ENCODE measurements around the gene ZNHIT2.

ZNHIT2 gene

GRCh38 chr11:65112546-65113360 lies 4.7 kb downstream of the ZNHIT2 start:
- DNase-seq: peak in 1 of 2 donors; percentile 50
- H3K4ac ChIP-seq (ENCODE audit: low read depth, low read length): peak overlapping the region; percentile 30
- H2AFZ ChIP-seq (ENCODE audit: insufficient read depth, low read length, poor library complexity): peak overlapping the region; percentile 51
- H2BK120ac ChIP-seq (ENCODE audit: insufficient read depth, low read length, poor library complexity): no peak overlapping the region
- peak overlapping the region; percentile 76 for H3K4me3 ChIP-seq (ENCODE audit: low read depth, low read length)
- no peak overlapping the region for H3K23ac ChIP-seq (ENCODE audit: low read length)
- peaks cover 19% of the 10 kb centered on the region for H3K79me2 ChIP-seq (ENCODE audit: control insufficient read depth, insufficient read depth, low read length, poor library complexity)
- peak overlapping the region; percentile 23 for H2BK5ac ChIP-seq (ENCODE audit: low read depth, low read length, poor library complexity)
- H3K36me3 ChIP-seq (ENCODE audit: control insufficient read depth in 1 of 2, insufficient read depth in 2 of 2, low read length in 2 of 2): peaks cover 35 to 44% of the 10 kb centered on the region in 2 experiments
- H3K4me2 ChIP-seq (ENCODE audit: low read length): peak overlapping the region; percentile 74
- H3K9ac ChIP-seq (ENCODE audit: low read length): peak overlapping the region; percentile 18
- H4K8ac ChIP-seq (ENCODE audit: low read depth, low read length): peak overlapping the region; percentile 69
- peak overlapping the region; percentile 35 for H3K27ac ChIP-seq (ENCODE audit: low read depth, low read length)
- peak overlapping the region; percentile 40 for H4K91ac ChIP-seq (ENCODE audit: low read depth, low read length)
- H2AK5ac ChIP-seq (ENCODE audit: low read length): peak overlapping the region; percentile 9
- no peak overlapping the region for H2BK12ac ChIP-seq (ENCODE audit: low read length)
- H3K4me1 ChIP-seq (ENCODE audit: control insufficient read depth in 1 of 2, insufficient read depth in 2 of 2, low read length in 2 of 2): peaks cover 17 to 20% of the 10 kb centered on the region in 2 experiments
- H3K14ac ChIP-seq (ENCODE audit: low read length): peak overlapping the region; percentile 54
- no peaks in the 10 kb centered on the region for H3K27me3 ChIP-seq (ENCODE audit: insufficient read depth, low read length)
- no CpG with 5 or more reads among the region's 57 CpGs for WGBS (ENCODE audit: extremely low coverage, insufficient coverage, insufficient read length)
- H4K12ac ChIP-seq (ENCODE audit: low read depth, low read length): peak overlapping the region; percentile 73
- peaks cover 18% of the 10 kb centered on the region for H3K79me1 ChIP-seq (ENCODE audit: low read length)
- no peaks in the 10 kb centered on the region for H3K9me3 ChIP-seq (ENCODE audit: insufficient read depth, low read depth, low read length)
- H3K18ac ChIP-seq (ENCODE audit: low read length): peak overlapping the region; percentile 24

GRCh38 chr11:65111744-65112545 lies 5.6 kb downstream of the ZNHIT2 start, which contains the start of gene TM7SF2:
TM7SF2 (plus strand) TSS chr11:65111872; CDS start chr11:65112016, 144 bp downstream.
- peak within 1 kb of the TSS; percentile 69 for H4K8ac ChIP-seq (ENCODE audit: low read depth, low read length)
- peak; percentile 95 for DNase-seq
- H3K4me3 ChIP-seq (ENCODE audit: low read depth, low read length): peak within 1 kb of the TSS; percentile 76
- H3K4ac ChIP-seq (ENCODE audit: low read depth, low read length): peak within 1 kb of the TSS; percentile 38
- peak within 1 kb of the TSS; percentile 40 for H4K91ac ChIP-seq (ENCODE audit: low read depth, low read length)
- H3K36me3 ChIP-seq (ENCODE audit: control insufficient read depth in 1 of 2, insufficient read depth in 2 of 2, low read length in 2 of 2): peaks cover 43 to 48% of the 10 kb centered on the region in 2 experiments
- peak within 1 kb of the TSS; percentile 51 for H2AFZ ChIP-seq (ENCODE audit: insufficient read depth, low read length, poor library complexity)
- H2BK120ac ChIP-seq (ENCODE audit: insufficient read depth, low read length, poor library complexity): no peak within 1 kb of the TSS
- no peaks in the 10 kb centered on the region for H3K27me3 ChIP-seq (ENCODE audit: insufficient read depth, low read length)
- H3K14ac ChIP-seq (ENCODE audit: low read length): peak within 1 kb of the TSS; percentile 54
- H3K4me2 ChIP-seq (ENCODE audit: low read length): peak within 1 kb of the TSS; percentile 74
- H2AK5ac ChIP-seq (ENCODE audit: low read length): peak within 1 kb of the TSS; percentile 15
- peaks cover 17 to 20% of the 10 kb centered on the region in 2 experiments for H3K4me1 ChIP-seq (ENCODE audit: control insufficient read depth in 1 of 2, insufficient read depth in 2 of 2, low read length in 2 of 2)
- H3K18ac ChIP-seq (ENCODE audit: low read length): peak within 1 kb of the TSS; percentile 24
- H3K79me1 ChIP-seq (ENCODE audit: low read length): peaks cover 13% of the 10 kb centered on the region
- peak within 1 kb of the TSS; percentile 37 for H2BK5ac ChIP-seq (ENCODE audit: low read depth, low read length, poor library complexity)
- no CpG with 5 or more reads among the region's 64 CpGs for WGBS (ENCODE audit: extremely low coverage, insufficient coverage, insufficient read length)
- no peak within 1 kb of the TSS for H2BK12ac ChIP-seq (ENCODE audit: low read length)
- peaks cover 14% of the 10 kb centered on the region for H3K79me2 ChIP-seq (ENCODE audit: control insufficient read depth, insufficient read depth, low read length, poor library complexity)
- H4K12ac ChIP-seq (ENCODE audit: low read depth, low read length): peak within 1 kb of the TSS; percentile 73
- H3K9ac ChIP-seq (ENCODE audit: low read length): peak within 1 kb of the TSS; percentile 18
- peak within 1 kb of the TSS; percentile 40 for H3K27ac ChIP-seq (ENCODE audit: low read depth, low read length)
- no peak within 1 kb of the TSS for H3K23ac ChIP-seq (ENCODE audit: low read length)
- no peaks in the 10 kb centered on the region for H3K9me3 ChIP-seq (ENCODE audit: insufficient read depth, low read depth, low read length)

- Histone ChIP-seq H3K18ac (ENCODE audit: low read length) (no peak overlapping the region), H3K23ac (ENCODE audit: low read length) (no peak overlapping the region), H3K9me3 (ENCODE audit: insufficient read depth, low read depth, low read length) (no peaks in the 10 kb centered on the region), H2BK120ac (ENCODE audit: insufficient read depth, low read length, poor library complexity) (no peak overlapping the region), H3K27me3 (ENCODE audit: insufficient read depth, low read length) (no peaks in the 10 kb centered on the region), H2BK12ac (ENCODE audit: low read length) (no peak overlapping the region), H3K79me2 (ENCODE audit: control insufficient read depth, insufficient read depth, low read length, poor library complexity) (peaks cover 8% of the 10 kb centered on the region), H3K4me3 (ENCODE audit: low read depth, low read length) (peak overlapping the region; percentile 3), H3K79me1 (ENCODE audit: low read length) (peaks cover 12% of the 10 kb centered on the region), H3K14ac (ENCODE audit: low read length) (no peak overlapping the region), H3K27ac (ENCODE audit: low read depth, low read length) (no peak overlapping the region), H3K9ac (ENCODE audit: low read length) (no peak overlapping the region), H4K8ac (ENCODE audit: low read depth, low read length) (no peak overlapping the region), H2AK5ac (ENCODE audit: low read length) (no peak overlapping the region), H3K4ac (ENCODE audit: low read depth, low read length) (no peak overlapping the region), H4K91ac (ENCODE audit: low read depth, low read length) (no peak overlapping the region), H3K4me2 (ENCODE audit: low read length) (peak overlapping the region; percentile 21), H3K4me1 (ENCODE audit: control insufficient read depth in 1 of 2, insufficient read depth in 2 of 2, low read length in 2 of 2) (peaks cover 10 to 14% of the 10 kb centered on the region in 2 experiments), H4K12ac (ENCODE audit: low read depth, low read length) (no peak overlapping the region), H2AFZ (ENCODE audit: insufficient read depth, low read length, poor library complexity) (no peak overlapping the region), H2BK5ac (ENCODE audit: low read depth, low read length, poor library complexity) (no peak overlapping the region), H3K36me3 (ENCODE audit: control insufficient read depth in 1 of 2, insufficient read depth in 2 of 2, low read length in 2 of 2) (peaks cover 43 to 46% of the 10 kb centered on the region in 2 experiments)
- WGBS (ENCODE audit: extremely low coverage, insufficient coverage, insufficient read length): no CpG with 5 or more reads among the region's 31 CpGs
- no peak for DNase-seq
Observed at GRCh38 chr11:65111159-65111743, 6.2 kb downstream of the ZNHIT2 start.

- H2BK5ac ChIP-seq (ENCODE audit: low read depth, low read length, poor library complexity): no peak overlapping the region
- peaks cover 12% of the 10 kb centered on the region for H3K79me1 ChIP-seq (ENCODE audit: low read length)
- H2BK120ac ChIP-seq (ENCODE audit: insufficient read depth, low read length, poor library complexity): no peak overlapping the region
- H4K91ac ChIP-seq (ENCODE audit: low read depth, low read length): no peak overlapping the region
- no peak overlapping the region for H2AK5ac ChIP-seq (ENCODE audit: low read length)
- H3K9ac ChIP-seq (ENCODE audit: low read length): no peak overlapping the region
- H3K4me3 ChIP-seq (ENCODE audit: low read depth, low read length): no peak overlapping the region
- WGBS (ENCODE audit: extremely low coverage, insufficient coverage, insufficient read length): no CpG with 5 or more reads among the region's 18 CpGs
- no peak overlapping the region for H4K8ac ChIP-seq (ENCODE audit: low read depth, low read length)
- DNase-seq: peak; percentile 80 to 93
- no peak overlapping the region for H3K23ac ChIP-seq (ENCODE audit: low read length)
- no peak overlapping the region for H3K4me2 ChIP-seq (ENCODE audit: low read length)
- no peak overlapping the region for H2BK12ac ChIP-seq (ENCODE audit: low read length)
- peaks cover 34 to 40% of the 10 kb centered on the region in 2 experiments for H3K36me3 ChIP-seq (ENCODE audit: control insufficient read depth in 1 of 2, insufficient read depth in 2 of 2, low read length in 2 of 2)
- H3K14ac ChIP-seq (ENCODE audit: low read length): no peak overlapping the region
- H3K27ac ChIP-seq (ENCODE audit: low read depth, low read length): no peak overlapping the region
- no peaks in the 10 kb centered on the region for H3K9me3 ChIP-seq (ENCODE audit: insufficient read depth, low read depth, low read length)
- H4K12ac ChIP-seq (ENCODE audit: low read depth, low read length): no peak overlapping the region
- no peak overlapping the region for H2AFZ ChIP-seq (ENCODE audit: insufficient read depth, low read length, poor library complexity)
- peaks cover 9 to 12% of the 10 kb centered on the region in 2 experiments for H3K4me1 ChIP-seq (ENCODE audit: control insufficient read depth in 1 of 2, insufficient read depth in 2 of 2, low read length in 2 of 2)
- H3K79me2 ChIP-seq (ENCODE audit: control insufficient read depth, insufficient read depth, low read length, poor library complexity): peaks cover 8% of the 10 kb centered on the region
- H3K4ac ChIP-seq (ENCODE audit: low read depth, low read length): no peak overlapping the region
- H3K18ac ChIP-seq (ENCODE audit: low read length): no peak overlapping the region
- H3K27me3 ChIP-seq (ENCODE audit: insufficient read depth, low read length): no peaks in the 10 kb centered on the region
Observed at GRCh38 chr11:65110354-65110861, 7.1 kb downstream of the ZNHIT2 start.

Measured in trophoblast cell (in vitro differentiated cells and primary cell).